ENCODE results near the gene DNAH7. TPM values are rescaled to one million over a fixed set of nuclear protein-coding genes. Genes with fewer than 3 reads are reported as not detected.
"Not testable (repeated sequence)": the region's sequence is repeated elsewhere in the genome, so short reads cannot be mapped to it uniquely, and the experiment has no call there.

Gene DNAH7
- total RNA-seq, 4 donors from 2014 or later = 0.10 to 1.2 (median 0.27) TPM

DNA sequence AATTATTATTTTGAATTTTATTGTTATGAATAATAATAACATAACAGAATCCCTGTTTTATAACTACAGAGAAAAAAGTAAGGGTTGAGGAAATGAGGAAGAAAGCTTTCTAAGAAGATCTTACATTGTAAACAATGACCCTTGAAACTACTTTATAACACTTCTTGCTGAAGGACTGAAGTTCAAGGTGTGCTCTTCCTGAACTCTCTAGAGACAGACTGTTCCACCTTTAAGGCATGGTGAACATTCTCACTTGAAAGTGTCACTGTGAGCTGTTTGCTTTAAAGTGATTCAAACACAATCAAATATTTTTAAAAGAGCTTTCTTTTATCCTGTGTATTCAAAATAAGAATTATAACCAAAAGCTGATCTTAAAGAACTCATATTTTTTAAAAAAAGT is 131.5 kb downstream of the DNAH7 start:
- no peaks in the 10 kb centered on the region for H3K27me3 ChIP-seq
- no peaks in the 10 kb centered on the region for H3K9me3 ChIP-seq
- H3K4me1 ChIP-seq = no peaks in the 10 kb centered on the region
- TF ChIP-seq EP300 (IDR thresholded peaks at IDR 0.05) (no peak), POLR2A (IDR thresholded peaks at IDR 0.05) (no peak), POLR2AphosphoS5 (IDR thresholded peaks at IDR 0.05) (no peak)
- TF ChIP-seq, protein P1, sequence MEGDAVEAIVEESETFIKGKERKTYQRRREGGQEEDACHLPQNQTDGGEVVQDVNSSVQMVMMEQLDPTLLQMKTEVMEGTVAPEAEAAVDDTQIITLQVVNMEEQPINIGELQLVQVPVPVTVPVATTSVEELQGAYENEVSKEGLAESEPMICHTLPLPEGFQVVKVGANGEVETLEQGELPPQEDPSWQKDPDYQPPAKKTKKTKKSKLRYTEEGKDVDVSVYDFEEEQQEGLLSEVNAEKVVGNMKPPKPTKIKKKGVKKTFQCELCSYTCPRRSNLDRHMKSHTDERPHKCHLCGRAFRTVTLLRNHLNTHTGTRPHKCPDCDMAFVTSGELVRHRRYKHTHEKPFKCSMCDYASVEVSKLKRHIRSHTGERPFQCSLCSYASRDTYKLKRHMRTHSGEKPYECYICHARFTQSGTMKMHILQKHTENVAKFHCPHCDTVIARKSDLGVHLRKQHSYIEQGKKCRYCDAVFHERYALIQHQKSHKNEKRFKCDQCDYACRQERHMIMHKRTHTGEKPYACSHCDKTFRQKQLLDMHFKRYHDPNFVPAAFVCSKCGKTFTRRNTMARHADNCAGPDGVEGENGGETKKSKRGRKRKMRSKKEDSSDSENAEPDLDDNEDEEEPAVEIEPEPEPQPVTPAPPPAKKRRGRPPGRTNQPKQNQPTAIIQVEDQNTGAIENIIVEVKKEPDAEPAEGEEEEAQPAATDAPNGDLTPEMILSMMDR (IDR thresholded peaks at IDR 0.05) = no peak
- DNase-seq (ENCODE audit: low spot score in 2 of 2) = no peak
- no peak overlapping the region for H3K4me3 ChIP-seq
- no peak overlapping the region for H3K27ac ChIP-seq
- no peaks in the 10 kb centered on the region for H3K36me3 ChIP-seq

DNA sequence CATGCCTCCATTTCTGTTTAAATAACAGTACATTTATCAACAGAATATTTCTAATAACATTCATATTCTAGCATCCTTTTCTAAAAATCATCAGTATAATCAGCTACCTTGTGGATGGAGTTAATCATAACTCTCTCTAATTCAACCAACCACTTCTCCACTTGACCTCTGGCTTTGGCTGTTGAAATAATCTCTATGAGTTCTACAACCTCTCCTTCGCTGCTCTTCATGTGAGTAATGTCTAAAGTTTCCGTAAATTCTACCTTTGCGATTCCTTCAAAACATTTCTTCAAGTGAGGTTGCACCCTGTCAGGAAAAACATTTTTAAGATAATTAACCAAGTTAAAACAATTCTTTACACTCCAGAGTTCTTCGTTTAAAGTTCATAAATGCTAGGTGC is 134.2 kb downstream of the DNAH7 start:
- WGBS = 94% methylated on average over 4 of the region's 4 CpGs
- H3K4me1 ChIP-seq = no peaks in the 10 kb centered on the region
- no peak overlapping the region for H3K4me3 ChIP-seq
- H3K27me3 ChIP-seq = no peaks in the 10 kb centered on the region
- TF ChIP-seq POLR2AphosphoS5 (IDR thresholded peaks at IDR 0.05) (no peak), EP300 (IDR thresholded peaks at IDR 0.05) (no peak), POLR2A (IDR thresholded peaks at IDR 0.05) (no peak)
- TF ChIP-seq, protein P1 (IDR thresholded peaks at IDR 0.05) = no peak
- H3K27ac ChIP-seq = no peak overlapping the region
- no peaks in the 10 kb centered on the region for H3K36me3 ChIP-seq
- no peaks in the 10 kb centered on the region for H3K9me3 ChIP-seq
- DNase-seq (ENCODE audit: low spot score in 2 of 2) = no peak

DNA sequence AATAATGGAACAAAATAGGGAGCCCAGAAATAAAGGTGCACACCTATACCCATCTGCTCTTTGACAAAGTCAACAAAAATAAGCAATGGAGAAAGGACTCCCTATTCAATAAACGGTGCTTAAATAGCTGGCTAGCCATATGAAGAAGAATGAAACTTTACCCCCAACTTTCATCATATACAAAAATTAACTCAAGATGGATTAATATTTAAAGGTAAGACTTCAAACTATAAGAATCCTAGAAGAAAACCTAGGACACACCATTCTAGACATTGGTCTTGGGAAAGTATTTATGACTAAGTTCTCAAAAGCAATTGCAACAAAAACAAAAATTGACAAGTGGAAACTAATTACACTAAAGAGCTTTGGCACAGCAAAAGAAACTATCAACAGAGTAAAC is 139.1 kb downstream of the DNAH7 start:
- Histone ChIP-seq H3K36me3 (no peaks in the 10 kb centered on the region), H3K27me3 (no peaks in the 10 kb centered on the region), H3K27ac (no peak overlapping the region), H3K9me3 (no peaks in the 10 kb centered on the region), H3K4me1 (no peaks in the 10 kb centered on the region), H3K4me3 (no peak overlapping the region)
- no peak for TF ChIP-seq POLR2A (IDR thresholded peaks at IDR 0.05)
- TF ChIP-seq EP300 (IDR thresholded peaks at IDR 0.05) = no peak
- TF ChIP-seq POLR2AphosphoS5 (IDR thresholded peaks at IDR 0.05) = no peak
- TF ChIP-seq, protein P1 (IDR thresholded peaks at IDR 0.05) = no peak
- no peak for DNase-seq (ENCODE audit: low spot score in 2 of 2)
- 90% methylated on average over 1 of the region's 1 CpG for WGBS

DNA sequence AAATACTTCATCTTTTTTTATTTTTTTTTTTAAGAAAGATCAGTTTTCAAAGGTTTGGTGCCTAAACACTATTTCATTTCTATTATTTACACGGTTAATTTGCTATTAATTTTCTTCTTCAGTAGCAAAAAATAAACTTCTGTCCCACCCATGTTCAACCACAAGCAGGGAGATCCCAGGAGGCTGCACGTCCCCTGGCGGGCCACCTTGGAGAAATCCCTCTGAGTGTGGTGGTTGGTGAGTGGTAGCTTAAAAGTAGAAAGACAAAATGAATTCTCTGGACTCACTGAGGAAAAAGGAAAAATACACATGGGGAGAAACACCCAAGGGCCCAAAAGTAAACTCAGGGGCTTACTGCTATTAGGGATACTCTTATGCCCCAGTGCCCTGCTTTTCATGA is 143.5 kb downstream of the DNAH7 start:
- 86% methylated on average over 3 of the region's 3 CpGs for WGBS
- DNase-seq (ENCODE audit: low spot score in 2 of 2) = no peak
- Histone ChIP-seq H3K36me3 (no peaks in the 10 kb centered on the region), H3K4me3 (no peak overlapping the region), H3K4me1 (no peaks in the 10 kb centered on the region), H3K9me3 (no peaks in the 10 kb centered on the region), H3K27me3 (no peaks in the 10 kb centered on the region), H3K27ac (no peak overlapping the region)
- TF ChIP-seq, protein P1 (IDR thresholded peaks at IDR 0.05) = no peak
- TF ChIP-seq EP300 (IDR thresholded peaks at IDR 0.05) = no peak
- no peak for TF ChIP-seq POLR2A (IDR thresholded peaks at IDR 0.05)
- TF ChIP-seq POLR2AphosphoS5 (IDR thresholded peaks at IDR 0.05) = no peak

DNA sequence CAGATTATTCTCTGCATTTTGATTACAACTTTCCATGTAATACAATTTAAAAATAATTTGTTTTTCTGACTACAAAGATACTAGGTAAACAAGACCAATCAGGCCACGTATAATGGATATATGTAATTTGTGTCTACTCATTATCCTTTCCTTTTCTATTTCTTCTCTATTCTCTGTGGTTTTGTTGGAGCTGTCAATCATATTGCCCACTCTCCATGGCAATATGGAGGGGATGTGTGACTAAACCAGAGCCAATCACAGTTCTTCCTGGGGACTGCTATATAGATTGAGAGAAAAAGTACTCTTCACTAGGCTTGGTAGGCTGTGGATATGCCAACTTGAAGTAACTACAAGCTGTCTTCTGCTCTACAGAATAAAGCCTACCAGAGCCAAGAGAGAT is 144.7 kb downstream of the DNAH7 start:
- no peaks in the 10 kb centered on the region for H3K36me3 ChIP-seq
- H3K4me1 ChIP-seq = no peaks in the 10 kb centered on the region
- no peak overlapping the region for H3K27ac ChIP-seq
- no peaks in the 10 kb centered on the region for H3K27me3 ChIP-seq
- H3K4me3 ChIP-seq = no peak overlapping the region
- DNase-seq (ENCODE audit: low spot score in 2 of 2) = no peak
- no peaks in the 10 kb centered on the region for H3K9me3 ChIP-seq
- no peak for TF ChIP-seq POLR2AphosphoS5 (IDR thresholded peaks at IDR 0.05)
- 91% methylated on average over 1 of the region's 1 CpG for WGBS

DNA sequence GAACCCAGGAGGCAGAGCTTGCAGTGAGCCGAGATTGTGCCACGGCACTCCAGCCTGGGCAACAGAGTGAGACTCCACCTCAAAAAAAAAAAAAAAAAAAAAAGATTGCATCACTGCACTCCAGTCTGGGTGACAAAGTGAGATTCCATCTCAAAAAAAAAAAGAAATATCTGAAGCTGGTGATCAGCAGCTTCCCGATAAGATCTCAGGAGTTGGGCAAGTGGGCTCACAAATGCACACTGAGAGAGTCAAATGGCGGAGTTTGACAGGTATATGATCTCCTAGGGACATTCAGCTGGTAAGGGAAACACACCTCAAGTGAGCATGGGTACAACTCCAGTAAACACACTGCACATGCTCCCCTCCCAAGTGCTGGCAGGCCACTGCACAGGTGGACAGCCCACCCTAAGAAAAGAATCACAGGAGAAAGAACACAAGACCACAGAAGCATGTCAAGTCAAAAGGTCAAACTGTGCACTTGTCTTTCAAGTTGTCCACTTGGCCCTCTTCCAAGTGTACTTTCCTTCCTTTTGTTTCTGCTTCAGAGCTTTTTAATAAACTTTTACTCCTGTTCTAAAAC is 151.5 kb downstream of the DNAH7 start:
- 88% methylated on average over 4 of the region's 4 CpGs for WGBS

More for the DNA sequence above, 151.5 kb downstream of the DNAH7 start:
- DNase-seq (ENCODE audit: low spot score in 2 of 2); H3K27ac ChIP-seq; H3K36me3 ChIP-seq; H3K27me3 ChIP-seq; H3K4me1 ChIP-seq; H3K9me3 ChIP-seq; H3K4me3 ChIP-seq: not testable (repeated sequence)
